ENCODE measurements around the gene SLC25A41.
A peak's percentile ranks its signal among the peaks of the same experiment; 100 is the strongest.

The SLC25A41 gene

GRCh38 chr19:6460099-6460884 is 26.7 kb upstream of the SLC25A41 start:
- DNase-seq (ENCODE audit: low read depth), result peak; percentile 99

- DNase-seq (ENCODE audit: low read depth), result peak; percentile 76
These were observed 25.9 kb upstream of the SLC25A41 start, which contains the start of gene SLC25A23 for GRCh38 chr19:6459262-6460098. Gene SLC25A23 (minus strand): TSS chr19:6459792. CDS start chr19:6459628, 164 bp downstream.

- no peak for DNase-seq (ENCODE audit: low read depth)
These were observed 25.2 kb upstream of the SLC25A41 start for GRCh38 chr19:6458695-6459261.

DNA sequence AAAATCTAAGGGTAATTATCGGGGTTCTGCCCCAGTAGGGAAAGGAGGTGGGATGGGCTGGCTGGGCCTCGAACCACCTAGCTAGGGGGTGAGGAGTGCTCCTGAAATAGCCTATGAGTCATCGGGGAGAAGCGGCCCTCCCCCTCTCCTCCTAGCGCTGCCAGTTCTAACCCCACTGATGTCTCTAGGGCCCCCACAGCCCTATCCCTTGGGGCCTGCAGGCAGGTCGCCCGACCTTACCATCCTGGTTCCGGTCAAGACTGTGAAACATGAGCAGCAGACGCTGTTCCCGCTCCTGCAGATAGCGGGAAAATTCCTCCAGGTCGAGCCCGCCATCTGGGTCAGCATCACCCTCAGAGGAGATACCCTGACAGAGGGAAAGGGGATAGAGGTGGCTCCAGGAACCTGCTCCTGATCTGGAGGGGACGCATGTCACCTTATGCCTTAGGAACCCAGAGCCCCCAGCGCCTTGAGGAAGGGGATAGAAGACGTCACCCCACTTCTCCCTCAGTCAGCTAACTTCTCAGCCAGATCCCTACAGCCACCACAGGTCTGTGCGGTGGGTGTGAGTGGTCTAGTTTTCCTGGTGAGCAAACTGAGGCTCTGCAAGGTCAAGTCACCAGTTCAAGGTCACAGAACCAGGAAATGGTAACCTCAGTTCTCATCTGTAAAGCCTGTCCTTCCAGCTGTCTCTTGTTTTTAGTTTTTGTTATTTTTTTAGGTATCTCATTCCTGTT is 24.6 kb upstream of the SLC25A41 start:
- DNase-seq (ENCODE audit: low read depth), result no peak

- no peak for DNase-seq (ENCODE audit: low read depth)
These were observed 22.4 kb upstream of the SLC25A41 start for GRCh38 chr19:6455924-6456323.

DNA sequence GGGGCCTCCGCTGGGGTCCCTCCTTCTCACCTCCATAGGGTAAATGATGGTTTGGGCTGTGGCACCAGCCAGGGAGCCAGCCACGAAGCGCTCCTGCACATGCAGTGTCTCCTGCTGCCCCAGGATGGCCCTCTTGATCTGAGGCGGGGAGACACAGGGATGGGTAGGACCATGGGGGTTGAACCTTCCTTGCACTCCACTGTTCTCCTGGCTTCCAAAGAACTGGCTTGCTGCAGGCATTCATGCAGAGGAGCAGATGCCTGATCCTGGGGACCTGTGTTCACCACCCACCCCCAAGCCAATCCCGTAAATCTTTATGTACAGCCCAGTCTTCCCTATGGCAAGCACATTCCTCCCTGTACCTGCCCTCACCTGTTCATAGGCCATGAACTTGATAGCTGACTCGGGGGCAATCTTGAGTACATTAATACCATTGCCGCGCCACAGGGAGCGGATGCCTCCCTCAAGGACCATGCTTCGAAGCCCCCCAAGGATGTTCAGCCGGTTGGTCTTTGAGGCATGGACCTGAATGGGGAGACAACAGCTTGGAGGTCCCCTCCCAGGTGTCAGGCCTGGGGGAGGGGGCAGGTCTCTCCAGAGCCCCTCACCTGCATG is 20.5 kb upstream of the SLC25A41 start:
- no peak for DNase-seq (ENCODE audit: low read depth)

- no peak for DNase-seq (ENCODE audit: low read depth)
These were observed 19.3 kb upstream of the SLC25A41 start for GRCh38 chr19:6452899-6453298.

GRCh38 chr19:6452223-6452614 is 18.7 kb upstream of the SLC25A41 start:
- no peak for DNase-seq (ENCODE audit: low read depth)

GRCh38 chr19:6451583-6452222 is 18.1 kb upstream of the SLC25A41 start:
- no peak for DNase-seq (ENCODE audit: low read depth)

DNA sequence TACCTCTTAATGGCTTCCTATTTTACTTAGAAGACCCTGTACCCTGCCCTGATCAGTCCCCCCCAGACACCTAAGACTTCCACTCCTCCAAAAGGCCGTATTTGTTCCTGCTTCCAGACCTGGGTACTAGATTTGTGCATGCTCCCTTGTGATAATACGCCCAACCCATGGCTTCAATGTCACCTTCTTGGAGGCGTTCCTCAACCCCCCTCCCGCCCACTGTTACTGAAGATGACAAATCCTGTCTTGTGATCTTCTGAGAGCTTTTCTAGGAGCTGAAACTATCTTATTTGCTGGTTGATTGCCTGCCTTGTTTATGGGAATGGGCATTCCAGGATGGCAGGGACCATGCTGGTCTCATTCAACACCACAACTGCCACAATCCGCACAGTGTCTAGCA is 16.6 kb upstream of the SLC25A41 start:
- no peak for DNase-seq (ENCODE audit: low read depth)

GRCh38 chr19:6448045-6448444 is 14.5 kb upstream of the SLC25A41 start:
- DNase-seq (ENCODE audit: low read depth), result no peak

DNA sequence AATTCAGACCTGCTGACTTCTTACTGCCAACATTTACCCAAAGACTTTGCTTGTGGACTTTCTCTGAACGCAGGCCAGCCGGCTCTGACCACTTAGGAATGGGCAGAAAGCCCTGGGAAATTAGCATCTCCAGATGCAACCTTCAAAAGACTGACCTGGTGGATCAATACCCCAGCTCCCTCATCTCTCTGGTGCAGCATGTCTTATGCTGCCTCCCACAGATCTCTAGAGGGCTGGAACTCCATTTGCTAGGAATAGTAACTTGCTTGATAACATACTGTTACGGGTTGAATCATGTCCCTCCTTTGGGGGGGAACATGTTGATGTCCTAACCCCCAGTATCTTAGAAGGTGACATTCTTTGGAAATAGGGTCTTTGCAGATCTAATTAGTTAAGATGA is 12.9 kb upstream of the SLC25A41 start:
- DNase-seq (ENCODE audit: low read depth), result no peak

DNA sequence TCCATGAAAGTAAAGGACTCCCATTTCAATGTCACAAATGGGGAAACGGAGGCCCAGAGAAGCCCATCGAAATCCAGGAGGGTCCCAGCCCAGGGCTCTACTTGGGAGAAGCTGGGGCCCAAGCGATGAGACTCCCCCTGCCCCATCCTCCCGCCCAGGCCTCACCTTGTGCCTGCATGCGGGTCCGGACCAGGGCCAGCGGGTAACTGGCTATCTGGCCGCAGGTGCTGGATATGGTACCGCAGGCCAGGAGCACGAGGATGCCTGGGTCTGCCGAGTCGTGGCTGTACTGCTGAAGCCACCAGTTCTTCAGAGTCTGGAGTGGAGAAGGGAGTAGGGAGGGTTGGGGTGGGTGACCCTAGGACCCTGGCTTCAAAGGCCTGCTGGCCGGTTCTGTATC is 10.4 kb upstream of the SLC25A41 start:
- DNase-seq (ENCODE audit: low read depth), result no peak

DNA sequence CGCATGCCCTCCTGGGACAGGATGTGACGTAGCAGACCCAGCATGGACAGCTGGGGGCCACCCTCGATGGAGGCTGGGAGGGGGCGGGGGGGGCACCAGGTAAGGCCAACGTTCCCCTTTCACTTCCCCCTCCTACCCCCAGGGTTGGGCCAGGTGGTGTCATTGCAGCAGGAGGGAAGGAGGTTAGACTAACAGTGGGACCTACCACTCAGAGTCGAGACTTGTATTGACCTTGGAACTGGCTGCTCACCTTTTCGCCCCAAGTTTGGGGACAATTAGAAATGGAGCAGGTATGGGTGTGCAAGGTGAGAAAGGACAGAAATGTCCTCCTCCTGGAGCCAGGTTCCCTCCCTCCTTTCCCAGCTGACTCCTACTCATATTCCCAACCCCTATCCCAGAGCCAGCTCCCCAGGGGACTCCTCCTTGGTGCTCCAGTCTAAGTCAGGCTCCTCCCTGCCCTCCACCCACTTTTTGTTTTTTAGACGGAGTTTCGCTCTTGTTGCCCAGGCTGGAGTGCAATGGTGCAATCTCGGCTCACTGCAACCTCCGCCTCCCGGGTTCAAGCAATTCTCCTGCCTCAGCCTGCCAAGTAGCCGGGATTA is 8.6 kb upstream of the SLC25A41 start:
- no peak for DNase-seq (ENCODE audit: low read depth)

DNA sequence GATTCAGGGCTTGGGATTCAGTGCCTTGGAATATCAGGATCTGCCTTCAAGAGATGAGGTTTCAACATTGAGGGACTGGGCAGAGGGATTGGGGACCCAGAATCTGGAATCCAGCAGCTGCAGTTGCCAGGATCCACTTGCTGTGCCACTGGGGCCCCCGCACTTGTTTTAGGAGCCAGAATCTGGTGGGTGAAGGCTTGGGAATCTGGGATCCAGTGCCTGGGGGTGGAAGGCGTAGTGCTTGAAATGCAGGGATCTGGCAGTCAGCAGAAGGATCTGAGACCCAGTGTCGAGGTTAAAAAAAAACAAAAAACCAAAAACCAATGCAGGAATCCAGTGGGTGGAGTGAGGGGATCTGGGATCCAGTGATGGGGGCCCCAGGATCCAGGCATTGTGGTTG is 7.3 kb upstream of the SLC25A41 start:
- no peak for DNase-seq (ENCODE audit: low read depth)

- no peak for DNase-seq (ENCODE audit: low read depth)
These were observed 6.2 kb upstream of the SLC25A41 start for GRCh38 chr19:6439743-6440142.

- DNase-seq (ENCODE audit: low read depth), result no peak
These were observed 398 bp downstream of the SLC25A41 start for GRCh38 chr19:6433165-6433564.

GRCh38 chr19:6431891-6432290 is 1.7 kb downstream of the SLC25A41 start:
- DNase-seq (ENCODE audit: low read depth), result no peak

DNA sequence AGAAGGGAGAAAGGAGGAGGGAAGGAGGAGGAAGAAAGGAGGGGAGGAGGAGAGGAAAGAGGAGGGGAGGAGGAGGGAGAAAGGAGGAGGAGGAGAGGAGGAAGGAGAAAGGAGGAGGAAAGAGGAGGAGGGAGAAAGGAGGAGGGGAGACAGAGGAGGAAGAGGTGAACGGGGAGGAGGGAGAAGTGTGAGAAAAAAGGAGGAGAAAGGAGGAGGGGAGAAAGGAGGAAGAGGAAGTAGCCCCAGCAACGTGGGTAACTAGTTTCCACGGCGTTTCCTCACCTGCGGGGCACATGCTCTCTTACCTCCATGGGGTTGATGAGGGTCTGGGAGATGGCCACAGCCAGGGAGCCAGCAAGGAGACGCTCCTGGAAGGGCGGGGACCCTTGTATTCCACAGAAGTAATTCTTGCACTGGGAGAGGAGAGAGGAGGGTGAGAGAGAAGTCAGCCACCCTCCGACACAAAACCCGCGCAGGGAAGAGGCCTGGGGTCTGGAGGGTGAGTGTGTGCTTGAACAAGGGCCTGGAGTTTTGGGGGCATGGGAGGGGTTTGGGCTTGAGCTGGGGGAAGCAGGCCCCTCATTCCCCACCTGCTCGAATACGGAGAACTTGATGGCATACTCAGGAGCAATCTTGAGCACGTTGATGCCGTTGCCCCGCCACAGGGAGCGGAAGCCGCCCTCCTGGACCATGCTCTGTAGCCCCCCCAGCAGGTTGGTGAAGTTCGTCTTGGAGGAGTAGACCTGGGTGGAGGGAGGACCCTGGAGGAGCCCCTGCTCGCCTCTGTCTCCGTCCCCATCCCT is 3.9 kb downstream of the SLC25A41 start:
- no peak for DNase-seq (ENCODE audit: low read depth)
